ENCODE data around the gene TXNRD1. TPM values are rescaled to one million over a fixed set of nuclear protein-coding genes. Genes with fewer than 3 reads are reported as not detected.

TXNRD1 gene
- total and polyA plus RNA-seq, 9 donors = 45.0 to 157 (median 77.4) TPM

DNA sequence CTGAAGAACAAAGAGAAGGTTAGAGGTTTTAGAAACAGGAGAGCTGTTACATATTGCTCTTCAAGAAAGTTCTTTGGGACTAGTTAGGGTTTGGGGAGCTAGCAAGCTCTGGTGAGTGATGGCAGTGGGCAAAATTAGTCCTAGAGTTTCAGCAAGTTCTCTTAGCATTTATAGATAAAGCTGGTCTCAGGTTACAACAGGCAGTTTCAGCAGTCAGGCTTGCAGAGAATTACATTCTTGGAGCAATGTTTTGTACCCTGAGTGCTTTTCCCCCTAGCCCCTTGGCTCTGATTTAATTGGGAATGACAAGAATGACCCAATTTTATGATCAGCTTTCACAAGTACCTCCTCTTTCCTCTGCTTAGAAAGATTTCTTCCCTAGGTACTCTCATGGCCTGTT is 66.5 kb downstream of the TXNRD1 start:
- Histone ChIP-seq H3K4me3 (no peak overlapping the region), H3K9me3 (no peaks in the 10 kb centered on the region), H3K27me3 (no peaks in the 10 kb centered on the region), H3K4me1 (ENCODE audit: insufficient read depth) (peaks cover 3% of the 10 kb centered on the region), H3K27ac (no peak overlapping the region), H3K36me3 (no peaks in the 10 kb centered on the region)
- intact Hi-C loops (cut with DNase I) = no loop called here
- DNase-seq = no peak
- TF ChIP-seq EP300 (IDR thresholded peaks at IDR 0.05) = no peak
- TF ChIP-seq, protein P1, sequence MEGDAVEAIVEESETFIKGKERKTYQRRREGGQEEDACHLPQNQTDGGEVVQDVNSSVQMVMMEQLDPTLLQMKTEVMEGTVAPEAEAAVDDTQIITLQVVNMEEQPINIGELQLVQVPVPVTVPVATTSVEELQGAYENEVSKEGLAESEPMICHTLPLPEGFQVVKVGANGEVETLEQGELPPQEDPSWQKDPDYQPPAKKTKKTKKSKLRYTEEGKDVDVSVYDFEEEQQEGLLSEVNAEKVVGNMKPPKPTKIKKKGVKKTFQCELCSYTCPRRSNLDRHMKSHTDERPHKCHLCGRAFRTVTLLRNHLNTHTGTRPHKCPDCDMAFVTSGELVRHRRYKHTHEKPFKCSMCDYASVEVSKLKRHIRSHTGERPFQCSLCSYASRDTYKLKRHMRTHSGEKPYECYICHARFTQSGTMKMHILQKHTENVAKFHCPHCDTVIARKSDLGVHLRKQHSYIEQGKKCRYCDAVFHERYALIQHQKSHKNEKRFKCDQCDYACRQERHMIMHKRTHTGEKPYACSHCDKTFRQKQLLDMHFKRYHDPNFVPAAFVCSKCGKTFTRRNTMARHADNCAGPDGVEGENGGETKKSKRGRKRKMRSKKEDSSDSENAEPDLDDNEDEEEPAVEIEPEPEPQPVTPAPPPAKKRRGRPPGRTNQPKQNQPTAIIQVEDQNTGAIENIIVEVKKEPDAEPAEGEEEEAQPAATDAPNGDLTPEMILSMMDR (IDR thresholded peaks at IDR 0.05) = no peak
- TF ChIP-seq POLR2A (IDR thresholded peaks at IDR 0.05) = no peak

DNA sequence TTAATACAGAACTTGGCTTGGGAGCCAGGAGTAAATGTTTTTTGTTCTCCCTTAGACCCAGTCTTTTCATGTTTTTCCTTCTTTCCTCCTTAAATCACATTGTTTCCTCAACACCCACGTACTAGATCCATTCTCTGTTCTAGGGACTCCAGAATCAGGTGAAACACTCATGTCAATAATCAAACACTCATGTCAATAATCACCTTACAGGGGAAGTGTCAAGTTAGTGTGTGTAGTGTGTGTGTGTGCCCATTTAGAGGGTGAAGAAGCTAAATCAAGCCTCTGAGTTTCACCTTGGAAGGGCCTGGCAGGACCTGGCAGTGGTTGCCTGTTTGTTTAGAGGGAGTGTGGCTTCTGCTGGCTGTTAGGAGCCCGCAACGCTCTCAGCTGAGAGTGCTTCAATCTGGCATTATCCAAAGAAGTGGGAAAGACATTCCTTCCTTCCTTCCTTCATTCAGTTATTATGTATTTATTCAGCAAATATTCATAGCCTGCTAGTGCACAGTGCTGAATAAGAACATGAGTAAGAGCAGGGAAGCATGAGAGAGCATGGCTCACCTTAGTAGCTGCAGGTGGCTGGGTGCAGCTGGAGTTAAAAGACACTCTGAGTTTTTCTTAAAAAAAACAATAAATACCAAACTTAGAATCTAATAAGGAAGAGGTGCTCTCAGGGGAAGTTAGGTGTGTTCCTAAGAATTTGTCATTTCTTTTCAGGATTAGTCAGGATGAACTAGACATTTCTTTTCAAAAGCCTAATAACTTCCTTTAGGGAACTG is 70.3 kb downstream of the TXNRD1 start:
- Histone ChIP-seq H3K4me1 (ENCODE audit: insufficient read depth) (peaks cover 9% of the 10 kb centered on the region), H3K9me3 (no peaks in the 10 kb centered on the region), H3K36me3 (no peaks in the 10 kb centered on the region), H3K4me3 (peak overlapping the region; percentile 73), H3K27me3 (no peaks in the 10 kb centered on the region), H3K27ac (peak overlapping the region; percentile 16 to 78)
- WGBS, 3 donors = 30 to 57% (median 52%) methylated on average over 3 of the region's 3 CpGs
- no peak for DNase-seq
- TF ChIP-seq, protein P1 (IDR thresholded peaks at IDR 0.05) = no peak
- TF ChIP-seq EP300 (IDR thresholded peaks at IDR 0.05) = no peak
- TF ChIP-seq POLR2A (IDR thresholded peaks at IDR 0.05) = no peak
- intact Hi-C loops (cut with DNase I) = loop anchor here in 3 of 4 donors (5.0 kb wide), 1 partner anchor 69 kb away; the partner anchor contains the start of gene TXNRD1 (in 3 of the 3)

DNA sequence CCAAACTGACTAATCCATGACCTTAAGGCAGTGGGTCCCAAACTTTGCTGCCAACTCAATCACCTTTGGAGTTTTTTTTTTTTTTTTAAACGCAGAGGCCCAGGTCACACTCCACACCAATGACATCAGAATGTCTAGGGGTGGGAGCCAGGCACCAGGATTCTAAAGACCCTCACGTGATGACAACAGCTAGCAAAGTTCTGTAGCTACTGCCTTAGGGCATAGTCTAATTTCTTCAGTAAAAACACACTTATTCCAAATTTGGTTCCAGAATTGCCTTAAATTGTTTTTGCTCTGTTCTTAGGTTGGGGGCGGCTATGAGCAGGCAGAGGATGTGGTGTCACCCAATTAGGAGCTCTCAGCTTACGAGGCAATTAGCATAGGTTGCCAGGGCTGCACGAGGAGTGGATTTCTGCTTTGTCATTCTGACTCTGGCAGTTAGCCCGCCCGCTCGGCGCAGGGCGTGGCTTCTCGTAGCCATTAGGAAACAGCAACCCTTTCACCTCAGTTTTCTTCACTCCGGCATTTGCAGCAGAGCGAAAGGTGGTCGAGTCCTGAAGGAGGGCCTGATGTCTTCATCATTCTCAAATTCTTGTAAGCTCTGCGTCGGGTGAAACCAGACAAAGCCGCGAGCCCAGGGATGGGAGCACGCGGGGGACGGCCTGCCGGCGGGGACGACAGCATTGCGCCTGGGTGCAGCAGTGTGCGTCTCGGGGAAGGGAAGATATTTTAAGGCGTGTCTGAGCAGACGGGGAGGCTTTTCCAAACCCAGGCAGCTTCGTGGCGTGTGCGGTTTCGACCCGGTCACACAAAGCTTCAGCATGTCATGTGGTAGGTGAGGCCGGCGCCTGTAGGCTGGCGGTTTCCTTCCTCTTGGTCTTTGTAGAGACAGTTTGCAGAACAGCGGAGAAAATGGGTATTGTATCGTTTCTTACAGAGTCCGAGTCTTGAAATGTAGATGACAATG is 71.2 kb downstream of the TXNRD1 start:
- 0 to 1% (median 0%) methylated on average over 40 of the region's 40 CpGs for WGBS, 3 donors
- intact Hi-C loops (cut with DNase I) = loop anchor here in 3 of 4 donors (5.0 kb wide), 1 partner anchor 69 kb away; the partner anchor contains the start of gene TXNRD1 (in 3 of the 3)

More for the DNA sequence above, 71.2 kb downstream of the TXNRD1 start:
- peak; percentile 92 to 95 (median 93) for DNase-seq
- peak overlapping the region; percentile 78 to 81 for H3K27ac ChIP-seq
- H3K4me1 ChIP-seq (ENCODE audit: insufficient read depth) = peaks cover 9% of the 10 kb centered on the region
- no peaks in the 10 kb centered on the region for H3K36me3 ChIP-seq
- TF ChIP-seq POLR2A (IDR thresholded peaks at IDR 0.05) = peak; percentile 85
- peak; percentile 64 for TF ChIP-seq EP300 (IDR thresholded peaks at IDR 0.05)
- TF ChIP-seq, protein P1 (IDR thresholded peaks at IDR 0.05) = no peak
- peak overlapping the region; percentile 73 for H3K4me3 ChIP-seq
- no peaks in the 10 kb centered on the region for H3K9me3 ChIP-seq
- no peaks in the 10 kb centered on the region for H3K27me3 ChIP-seq

Data from ovary (tissue), 9 donors.